Caco-2 (cell line): ENCODE measurements around the gene MAB21L3. TPM values are rescaled to one million over a fixed set of nuclear protein-coding genes. Genes with fewer than 3 reads are reported as not detected.

Experiments used
- BruUV-seq: library from RNA; stranded (reverse); fragments of 400-500 nt; replicated peaks from 2 replicates; lab custom pipeline; 2021; lab: Mats Ljungman, UMichigan
- CTCF ChIA-PET: fragments of 300-600 bp; sonication (Branson Sonifier 250); formaldehyde crosslinking; loops from one replicate; lab custom pipeline; 2022; ENCODE audit warnings: antibody characterized with exemption; lab: Charles Lee
- POLR2A ChIA-PET: fragments of 300-600 bp; sonication (Branson Sonifier 250); formaldehyde crosslinking; loops from one replicate; lab custom pipeline; 2022; ENCODE audit warnings: antibody characterized with exemption; lab: Charles Lee
- DNase-seq, 2 experiments: peaks; one replicate each; pipeline versions ENCODE4 v3.0.0 to v3.0.0-alpha.2; 2020 to 2022
- H3K27me3 ChIP-seq: replicated peaks from 2 replicates; pipeline ENCODE4 v1.6.0; 2011; ENCODE audit warnings: low read length; ENCODE audit not compliant: control insufficient read depth, insufficient read depth
- H3K36me3 ChIP-seq: 2 replicates; pipeline ENCODE4 v1.5.1; 2011; ENCODE audit warnings: low read length; ENCODE audit not compliant: control insufficient read depth, insufficient read depth
- H3K4me1 ChIP-seq: fragments of 250-450 bp; sonication (Bioruptor Pico); 2 replicates; pipeline ENCODE4 v1.5.1; 2020; ENCODE audit warnings: mild to moderate bottlenecking
- H3K4me3 ChIP-seq: 2 replicates; pipeline ENCODE4 v1.5.1; 2011; ENCODE audit warnings: low read depth, mild to moderate bottlenecking, control low read depth, low read length
- H3K9me3 ChIP-seq: fragments of 250-450 bp; sonication (Bioruptor Pico); 2 replicates; pipeline ENCODE4 v1.5.1; 2020; ENCODE audit warnings: mild to moderate bottlenecking, moderate library complexity
- H3K27ac Mint-ChIP-seq: one replicate; pipeline ENCODE4 v1.8.0; 2022; ENCODE audit warnings: mixed read lengths; ENCODE audit not compliant: unreplicated experiment
- H3K27me3 Mint-ChIP-seq: one replicate; pipeline ENCODE4 v1.8.0; 2022; ENCODE audit warnings: mixed read lengths; ENCODE audit not compliant: insufficient read depth, unreplicated experiment
- H3K36me3 Mint-ChIP-seq: one replicate; pipeline ENCODE4 v1.8.0; 2022; ENCODE audit warnings: mild to moderate bottlenecking, mixed read lengths; ENCODE audit not compliant: insufficient read depth, unreplicated experiment
- H3K4me1 Mint-ChIP-seq: one replicate; pipeline ENCODE4 v1.8.0; 2022; ENCODE audit warnings: low read depth, mixed read lengths; ENCODE audit not compliant: unreplicated experiment
- H3K4me3 Mint-ChIP-seq: one replicate; pipeline ENCODE4 v1.8.0; 2022; ENCODE audit warnings: mild to moderate bottlenecking, moderate library complexity, mixed read lengths; ENCODE audit not compliant: unreplicated experiment
- H3K9me3 Mint-ChIP-seq: one replicate; pipeline ENCODE4 v1.8.0; 2022; ENCODE audit warnings: mixed read lengths; ENCODE audit not compliant: unreplicated experiment
- CTCF ChIP-seq, 2 experiments: fragments of 200-600 bp in 1 of 2; IDR thresholded peaks; 1 replicate in 1 of 2; 2 replicates in 1 of 2; pipeline versions ENCODE4 v1.5.1 to v1.8.0; 2011 to 2022; ENCODE audit warnings: antibody characterized with exemption in 1 of 2, control low read depth in 1 of 2, inconsistent platforms in 1 of 2, low read depth in 1 of 2, low read length in 1 of 2, mild to moderate bottlenecking in 1 of 2, moderate library complexity in 1 of 2; ENCODE audit not compliant: insufficient read depth in 1 of 2, severe bottlenecking in 1 of 2, unreplicated experiment in 1 of 2
- intact Hi-C: fragments of 100-400 bp; cut with micrococcal nuclease; formaldehyde crosslinking; loops from one replicate; pipeline ENCODE4 v1.10.0; 2022; ENCODE audit not compliant: unreplicated experiment
- total RNA-seq: library from RNA; stranded (reverse); gene quantifications from 2 replicates; pipeline ENCODE4 v1.2.3, GENCODE V29; 2022

Gene MAB21L3
- total RNA-seq, 1 experiment from 2014 or later: 0.66 TPM

- CTCF ChIA-PET: no interaction called here
- no TSS peak for BruUV-seq
- Mint-ChIP-seq H3K27ac (no peak overlapping the region), H3K4me3 (no peak overlapping the region), H3K27me3 (no peaks in the 10 kb centered on the region), H3K9me3 (no peaks in the 10 kb centered on the region), H3K36me3 (no peaks in the 10 kb centered on the region), H3K4me1 (peaks cover 19% of the 10 kb centered on the region)
- H3K4me1 ChIP-seq: peaks cover 20% of the 10 kb centered on the region
- H3K36me3 ChIP-seq: no peaks in the 10 kb centered on the region
- H3K27me3 ChIP-seq: no peaks in the 10 kb centered on the region
- H3K4me3 ChIP-seq: no peak overlapping the region
- intact Hi-C loops: no loop called here
- no peak for TF ChIP-seq CTCF (IDR thresholded peaks at IDR 0.05; ENCODE audit: insufficient read depth in 1 of 2, low read depth in 1 of 2, low read length in 1 of 2, severe bottlenecking in 1 of 2, unreplicated experiment in 1 of 2)
- no peaks in the 10 kb centered on the region for H3K9me3 ChIP-seq
- DNase-seq: no peak
- POLR2A ChIA-PET: no interaction called here
Observed at GRCh38 chr1:116125758-116126157, 14.6 kb downstream of the MAB21L3 start.

DNA sequence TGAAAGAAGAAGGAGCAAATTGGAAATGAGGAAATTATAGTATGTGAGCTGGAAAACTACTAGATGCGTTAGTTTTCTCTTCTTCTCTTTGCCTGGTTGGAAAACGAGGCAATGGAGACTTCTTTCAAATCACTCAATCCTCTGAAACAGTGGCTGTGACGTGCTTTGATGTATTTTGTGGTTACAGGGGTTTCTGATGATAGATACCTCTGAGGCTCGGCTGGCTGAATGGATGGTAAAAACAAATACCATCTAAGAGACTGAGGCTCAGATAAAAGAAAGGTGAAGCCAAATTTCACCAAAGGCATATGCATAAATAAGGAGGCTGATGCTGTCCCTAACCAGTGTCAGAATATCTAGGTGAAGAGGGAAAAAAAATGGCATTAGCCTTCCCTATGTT, 15.1 kb downstream of the MAB21L3 start:
- BruUV-seq: no TSS peak
- Histone ChIP-seq H3K4me1 (peaks cover 20% of the 10 kb centered on the region), H3K4me3 (no peak overlapping the region), H3K27me3 (no peaks in the 10 kb centered on the region), H3K36me3 (no peaks in the 10 kb centered on the region), H3K9me3 (no peaks in the 10 kb centered on the region)
- CTCF ChIA-PET: no interaction called here
- no peak overlapping the region for H3K27ac Mint-ChIP-seq
- no peak overlapping the region for H3K4me3 Mint-ChIP-seq
- POLR2A ChIA-PET: no interaction called here
- DNase-seq: no peak
- no peak for TF ChIP-seq CTCF (IDR thresholded peaks at IDR 0.05; ENCODE audit: insufficient read depth in 1 of 2, low read depth in 1 of 2, low read length in 1 of 2, severe bottlenecking in 1 of 2, unreplicated experiment in 1 of 2)
- no peaks in the 10 kb centered on the region for H3K27me3 Mint-ChIP-seq
- no peaks in the 10 kb centered on the region for H3K36me3 Mint-ChIP-seq
- H3K4me1 Mint-ChIP-seq: peaks cover 19% of the 10 kb centered on the region
- H3K9me3 Mint-ChIP-seq: no peaks in the 10 kb centered on the region
- intact Hi-C loops: no loop called here

- ChIA-PET POLR2A (no interaction called here), CTCF (no interaction called here)
- BruUV-seq: no TSS peak
- Mint-ChIP-seq H3K4me3 (no peak overlapping the region), H3K4me1 (peaks cover 19% of the 10 kb centered on the region), H3K36me3 (no peaks in the 10 kb centered on the region), H3K9me3 (no peaks in the 10 kb centered on the region), H3K27ac (no peak overlapping the region), H3K27me3 (no peaks in the 10 kb centered on the region)
- Histone ChIP-seq H3K4me1 (peaks cover 21% of the 10 kb centered on the region), H3K9me3 (no peaks in the 10 kb centered on the region), H3K4me3 (no peak overlapping the region), H3K27me3 (no peaks in the 10 kb centered on the region), H3K36me3 (no peaks in the 10 kb centered on the region)
- no peak for DNase-seq
- TF ChIP-seq CTCF (IDR thresholded peaks at IDR 0.05; ENCODE audit: insufficient read depth in 1 of 2, low read depth in 1 of 2, low read length in 1 of 2, severe bottlenecking in 1 of 2, unreplicated experiment in 1 of 2): no peak
- intact Hi-C loops: no loop called here
Observed at GRCh38 chr1:116127123-116127847, 16.1 kb downstream of the MAB21L3 start.
